Right lobe of liver (tissue), 6 donors: ENCODE results near the gene CLDN14. TPM values are rescaled to one million over a fixed set of nuclear protein-coding genes. Genes with fewer than 3 reads are reported as not detected.

Experiments
- ATAC-seq, 4 donors: fragments of 200-7000 bp; cut with Tn5 transposase; one replicate each; pipeline ENCODE4 v1.9.1; 2020; ENCODE audit warnings: mild to moderate bottlenecking in 4 of 4, moderate library complexity in 4 of 4
- DNase-seq, 3 donors: peaks; one replicate each; pipeline ENCODE4 v3.0.0-alpha.2; 2020
- H3K27ac ChIP-seq, 3 donors: fragments of 200-600 bp; one replicate each; pipeline ENCODE4 v1.8.0; 2022
- H3K27me3 ChIP-seq, 2 donors: fragments of 200-600 bp; one replicate each; pipeline ENCODE4 v1.8.0; 2022
- H3K36me3 ChIP-seq, 4 donors: fragments of 200-600 bp; sonication (generic) in 1 of 4; one replicate each; pipeline versions ENCODE4 v1.5.1 to v1.8.0; 2017 to 2022; ENCODE audit warnings: control low read depth in 1 of 4
- H3K4me1 ChIP-seq, 4 donors: fragments of 200-600 bp; sonication (generic) in 1 of 4; one replicate each; pipeline versions ENCODE4 v1.5.1 to v1.8.0; 2017 to 2022; ENCODE audit warnings: control low read depth in 1 of 4
- H3K4me3 ChIP-seq, 3 donors: fragments of 200-600 bp; one replicate each; pipeline ENCODE4 v1.8.0; 2022
- H3K9me3 ChIP-seq, 4 donors: fragments of 200-600 bp; sonication (generic) in 1 of 4; one replicate each; pipeline versions ENCODE4 v1.5.1 to v1.8.0; 2017 to 2022; ENCODE audit warnings: control low read depth in 1 of 4
- CTCF ChIP-seq, 4 donors: fragments of 200-600 bp in 3 of 4; fragments of 450-650 bp in 1 of 4; IDR thresholded peaks; one replicate each; pipeline versions ENCODE4 v1.5.1 to v1.8.0; 2016 to 2022; ENCODE audit warnings: antibody characterized with exemption in 4 of 4, mild to moderate bottlenecking in 2 of 4
- POLR2A ChIP-seq: fragments of 450-650 bp; IDR thresholded peaks from one replicate; pipeline ENCODE4 v1.6.1; 2017; ENCODE audit warnings: antibody characterized with exemption, mild to moderate bottlenecking
- WGBS: methylation state at CpG from one replicate; pipeline ENCODE4 v1.1.6; 2018; ENCODE audit warnings: low coverage, low lambda C conversion rate; ENCODE audit not compliant: insufficient coverage; ENCODE audit errors: missing lambda C conversion rate; 5-methylcytosine and 5-hydroxymethylcytosine counted together
- intact Hi-C, 2 donors: fragments of 100-400 bp; cut with DNase I; formaldehyde crosslinking; loops; one replicate each; pipeline versions ENCODE4 v1.11.2 to v1.14.1; 2022
- total RNA-seq, 6 experiments: library from RNA; depleted of rRNA in 2 of 6; stranded (reverse); fragments of >200 nt in 2 of 6; fragmentation: NEBNext Ultra II Directional in 3 of 6; extraction: Animal tissue kit (Norgen Biotek cat#: 25700) in 3 of 6; gene quantifications; one replicate each; pipeline versions ENCODE4 v1.1.0 to v1.2.4, GENCODE V29; 2016 to 2023
- donor health status: DM: no; HTN: yes; CAD: no.
- donor health status: DM: no; HTN: no; CAD: no.
- donor health status: DM: no; HTN: no; CAD: no.
- donor health status: DM: no; HTN: yes; CAD: no.
- donor health status: DM: no; HTN: yes; CAD: no.

Gene CLDN14
- total RNA-seq, 6 experiments from 2014 or later: 9.3 to 16.7 (median 13.0) TPM

- H3K4me1 ChIP-seq: peaks cover 0 to 46% (median 9%) of the 10 kb centered on the region in 4 donors
- no peak overlapping the region for H3K4me3 ChIP-seq
- no peaks in the 10 kb centered on the region for H3K27me3 ChIP-seq
- ATAC-seq (peak in 2 of 4 donors; percentile 31 to 72), DNase-seq (no peak)
- WGBS: 82% methylated on average over 1 of the region's 1 CpG
- peaks cover 0 to 4% (median 0%) of the 10 kb centered on the region in 4 donors for H3K36me3 ChIP-seq
- TF ChIP-seq POLR2A (no peak), CTCF (IDR thresholded peaks at IDR 0.05) (no peak)
- H3K27ac ChIP-seq: no peak overlapping the region
- intact Hi-C loops: loop anchor here in 1 of 2 donors (10.0 kb wide), 1 partner anchor 46 kb away; no protein-coding TSS in a partner anchor
- no peaks in the 10 kb centered on the region for H3K9me3 ChIP-seq
Observed at GRCh38 chr21:36471254-36471723, 8.6 kb downstream of the CLDN14 start.

- 82% methylated on average over 10 of the region's 10 CpGs for WGBS
- H3K27me3 ChIP-seq: no peaks in the 10 kb centered on the region
- H3K4me3 ChIP-seq: no peak overlapping the region
- no peak for DNase-seq
- peaks cover 0 to 4% (median 0%) of the 10 kb centered on the region in 4 donors for H3K36me3 ChIP-seq
- intact Hi-C loops: loop anchor here in 1 of 2 donors (10.0 kb wide), 1 partner anchor 45 kb away; no protein-coding TSS in a partner anchor
- no peaks in the 10 kb centered on the region for H3K9me3 ChIP-seq
- H3K27ac ChIP-seq: no peak overlapping the region
- TF ChIP-seq POLR2A: no peak
- no peak for TF ChIP-seq CTCF (IDR thresholded peaks at IDR 0.05)
- no peak for ATAC-seq
- peaks cover 0 to 36% (median 6%) of the 10 kb centered on the region in 4 donors for H3K4me1 ChIP-seq
Observed at GRCh38 chr21:36470294-36470693, 9.6 kb downstream of the CLDN14 start.

GRCh38 chr21:36466061-36466511 is 13.8 kb downstream of the CLDN14 start:
- peaks cover 0 to 24% (median 9%) of the 10 kb centered on the region in 4 donors for H3K4me1 ChIP-seq
- no peak overlapping the region for H3K4me3 ChIP-seq
- DNase-seq (no peak), ATAC-seq (no peak)
- H3K27ac ChIP-seq: no peak overlapping the region
- intact Hi-C loops: no loop called here
- peaks cover 0 to 4% (median 0%) of the 10 kb centered on the region in 4 donors for H3K36me3 ChIP-seq
- no peaks in the 10 kb centered on the region for H3K9me3 ChIP-seq
- TF ChIP-seq CTCF (IDR thresholded peaks at IDR 0.05) (no peak), POLR2A (no peak)
- WGBS: 63% methylated on average over 7 of the region's 8 CpGs
- H3K27me3 ChIP-seq: no peaks in the 10 kb centered on the region

- TF ChIP-seq POLR2A (no peak), CTCF (IDR thresholded peaks at IDR 0.05) (no peak)
- Histone ChIP-seq H3K4me1 (peaks cover 0 to 26% (median 9%) of the 10 kb centered on the region in 4 donors), H3K27me3 (no peaks in the 10 kb centered on the region), H3K27ac (no peak overlapping the region), H3K36me3 (no peaks in the 10 kb centered on the region), H3K4me3 (no peak overlapping the region), H3K9me3 (no peaks in the 10 kb centered on the region)
- WGBS: 58% methylated on average over 7 of the region's 8 CpGs
- intact Hi-C loops: no loop called here
- DNase-seq (no peak), ATAC-seq (no peak)
Observed at GRCh38 chr21:36465478-36465877, 14.4 kb downstream of the CLDN14 start.
